ENCODE measurements around the gene LAMA2. TPM values are rescaled to one million over a fixed set of nuclear protein-coding genes. Genes with fewer than 3 reads are reported as not detected.

Gene LAMA2
- total RNA-seq, 1 donor, result not detected

DNA sequence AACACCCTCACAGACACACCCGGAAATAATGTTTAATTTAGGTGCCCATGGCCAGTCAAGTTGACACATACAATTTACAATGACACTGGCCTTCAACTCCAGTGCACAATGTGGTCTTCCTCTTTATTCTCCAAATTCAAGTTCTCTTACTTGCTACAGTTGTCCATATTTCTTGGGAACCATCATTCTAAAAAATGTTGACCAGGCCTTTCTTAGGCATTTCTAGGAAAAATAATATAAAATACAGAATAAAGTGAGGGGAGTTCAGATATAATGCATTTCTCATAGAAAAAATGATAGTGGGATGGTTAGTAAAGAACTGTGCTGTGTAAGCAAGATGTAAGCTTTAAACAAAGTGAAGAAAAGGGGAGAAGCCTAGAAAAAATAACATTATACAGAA lies 528.2 kb downstream of the LAMA2 start:
- DNase-seq (ENCODE audit: low read depth in 2 of 3, low spot score in 2 of 3), result no peak

DNA sequence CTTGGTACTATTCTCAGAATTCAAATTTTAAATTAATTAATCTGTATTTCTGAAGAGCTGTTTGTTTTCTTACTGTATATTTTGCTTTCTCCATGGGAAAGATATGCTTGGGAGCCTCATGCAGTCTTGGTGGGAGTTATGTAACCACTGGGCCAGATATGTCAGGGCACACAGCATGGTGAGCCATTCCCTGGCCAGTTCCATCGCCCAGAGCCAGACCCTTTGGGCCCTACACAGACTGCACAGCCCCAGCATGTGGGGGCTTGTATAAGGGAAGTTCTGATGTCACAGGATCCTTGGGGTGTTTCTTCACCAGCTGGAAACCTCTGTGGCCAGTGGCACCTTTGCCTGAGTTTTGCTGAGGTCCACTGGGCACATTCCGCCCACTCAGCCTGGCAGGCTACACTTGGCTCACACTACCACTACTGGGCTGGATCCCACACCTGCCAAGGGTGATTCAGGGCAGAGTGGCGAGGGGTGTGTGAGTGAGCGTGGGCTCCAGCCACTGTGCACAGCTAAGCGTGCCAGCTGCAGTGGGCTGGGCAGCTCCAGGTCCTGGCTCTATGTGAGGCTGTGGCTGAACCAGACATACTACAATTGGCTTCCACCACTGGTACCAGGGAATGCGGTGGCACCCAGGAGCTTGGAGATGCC lies 533.5 kb downstream of the LAMA2 start:
- no peak for DNase-seq (ENCODE audit: low read depth in 2 of 3, low spot score in 2 of 3)

DNA sequence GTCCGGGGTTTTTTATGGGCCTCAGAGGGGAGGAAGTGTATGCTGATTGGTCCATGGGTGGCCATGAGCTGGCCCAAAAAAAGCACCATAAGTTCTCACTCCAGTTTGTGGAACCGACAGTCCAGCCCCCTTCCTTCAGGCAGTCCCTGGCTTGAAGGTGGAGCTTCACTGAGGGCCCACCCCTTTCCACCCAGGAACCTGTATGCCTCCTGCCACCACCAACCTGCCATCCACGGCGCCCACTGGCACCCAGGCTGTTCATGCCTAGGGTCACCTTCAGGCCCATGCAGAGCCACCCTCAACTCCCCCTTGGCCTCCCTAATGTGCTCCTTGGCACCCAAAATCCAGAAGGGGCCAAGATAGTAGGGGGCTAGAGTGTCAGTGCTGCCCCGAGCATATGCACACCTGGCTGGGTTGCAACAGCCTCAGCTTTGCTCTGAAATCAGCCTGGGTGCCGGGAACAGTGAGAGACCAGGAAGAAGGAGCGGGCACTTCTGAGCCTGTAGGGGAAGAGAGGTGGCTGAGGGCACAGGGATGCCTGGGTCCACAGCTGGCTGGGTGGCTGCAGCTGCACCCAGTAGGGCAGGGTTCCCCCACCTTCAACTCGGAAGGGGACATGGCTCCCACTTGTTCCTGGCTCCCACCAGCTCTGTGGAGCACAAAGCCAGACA lies 534.6 kb downstream of the LAMA2 start:
- DNase-seq (ENCODE audit: low read depth in 2 of 3, low spot score in 2 of 3), result no peak

- no peak for DNase-seq (ENCODE audit: low read depth in 2 of 3, low spot score in 2 of 3)
Measured at GRCh38 chr6:129419324-129419723, 536.4 kb downstream of the LAMA2 start.

DNA sequence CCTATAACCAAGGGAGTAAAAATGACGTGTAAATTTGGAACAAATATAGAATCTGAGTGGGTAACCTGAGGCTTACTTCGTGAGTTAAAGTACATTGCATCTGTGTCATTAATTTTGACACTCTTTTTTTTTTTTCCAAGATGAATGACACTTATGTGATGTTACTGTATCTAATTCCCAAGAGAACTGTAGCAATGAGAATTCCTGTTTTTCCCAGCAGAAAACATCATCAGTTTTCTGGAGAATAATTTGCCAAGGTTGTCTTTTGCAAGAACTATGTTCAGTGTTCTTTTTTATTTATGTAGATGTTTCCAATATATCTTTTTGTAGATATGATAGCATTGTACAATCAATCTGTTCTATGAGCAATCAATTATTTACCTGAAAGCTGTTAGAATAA lies 543.4 kb downstream of the LAMA2 start:
- DNase-seq (ENCODE audit: low read depth in 2 of 3, low spot score in 2 of 3), result no peak

DNA sequence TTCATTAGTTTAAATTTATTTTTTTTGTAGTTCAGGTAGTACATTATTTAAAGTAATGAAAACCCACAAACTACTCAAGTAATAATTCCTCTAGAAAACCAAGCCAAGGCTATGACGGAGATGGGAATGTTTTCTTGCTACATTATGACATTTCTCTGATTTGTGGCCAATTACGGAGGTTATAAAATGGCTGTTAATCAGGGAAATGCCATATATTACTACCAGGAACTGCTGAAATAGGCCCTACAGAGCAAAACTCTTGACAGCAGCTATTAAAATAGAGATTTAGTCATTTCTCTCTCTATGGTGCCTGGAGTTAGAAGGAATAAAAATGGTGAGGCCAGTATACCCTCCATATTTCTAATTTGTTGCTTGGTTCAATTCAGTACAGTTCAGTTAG lies 547.0 kb downstream of the LAMA2 start:
- no peak for DNase-seq (ENCODE audit: low read depth in 2 of 3, low spot score in 2 of 3)

DNA sequence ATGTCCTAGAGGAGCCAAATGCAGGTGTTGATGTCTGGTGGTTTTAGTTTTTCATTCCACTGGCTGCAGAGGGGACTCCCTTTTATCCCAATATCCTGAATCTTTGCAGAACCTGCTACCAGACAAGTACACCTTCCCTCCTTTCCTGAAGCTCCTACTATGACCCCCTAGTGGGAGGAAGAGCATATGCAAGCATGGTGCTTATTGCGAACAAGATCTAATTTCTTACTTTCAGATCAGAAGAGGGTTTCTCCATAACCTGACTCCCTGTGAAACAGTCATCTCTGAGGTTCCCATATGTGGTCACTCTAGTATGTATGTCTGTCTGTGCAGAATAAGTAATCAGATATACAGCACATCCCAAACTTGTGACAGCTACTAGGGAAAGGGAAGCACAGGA lies 549.8 kb downstream of the LAMA2 start:
- no peak for DNase-seq (ENCODE audit: low read depth in 2 of 3, low spot score in 2 of 3)

- DNase-seq (ENCODE audit: low read depth in 2 of 3, low spot score in 2 of 3), result no peak
Measured at GRCh38 chr6:129434091-129434490, 551.2 kb downstream of the LAMA2 start.

GRCh38 chr6:129440691-129441090 lies 557.8 kb downstream of the LAMA2 start:
- peak in 1 of 3 donors; percentile 9 for DNase-seq (ENCODE audit: low read depth in 2 of 3, low spot score in 2 of 3)

DNA sequence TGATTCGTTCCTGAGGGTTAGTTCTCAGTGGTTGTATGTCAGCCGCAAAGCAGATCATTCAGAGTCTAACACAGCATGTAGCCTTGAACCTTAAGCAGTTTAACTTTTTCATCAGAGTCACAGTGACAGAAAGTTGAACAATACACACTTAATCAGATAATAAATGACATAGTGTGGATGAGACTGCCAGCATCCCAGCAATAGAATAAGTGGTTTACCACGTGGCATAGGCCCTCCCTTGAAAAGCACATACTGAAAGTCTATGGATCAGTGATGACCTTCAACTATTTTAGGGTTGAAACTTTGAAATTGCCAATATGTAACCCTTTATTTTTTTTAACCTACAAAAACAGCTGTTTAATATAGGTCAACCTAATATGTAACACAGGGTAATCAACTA lies 561.7 kb downstream of the LAMA2 start:
- no peak for DNase-seq (ENCODE audit: low read depth in 2 of 3, low spot score in 2 of 3)

DNA sequence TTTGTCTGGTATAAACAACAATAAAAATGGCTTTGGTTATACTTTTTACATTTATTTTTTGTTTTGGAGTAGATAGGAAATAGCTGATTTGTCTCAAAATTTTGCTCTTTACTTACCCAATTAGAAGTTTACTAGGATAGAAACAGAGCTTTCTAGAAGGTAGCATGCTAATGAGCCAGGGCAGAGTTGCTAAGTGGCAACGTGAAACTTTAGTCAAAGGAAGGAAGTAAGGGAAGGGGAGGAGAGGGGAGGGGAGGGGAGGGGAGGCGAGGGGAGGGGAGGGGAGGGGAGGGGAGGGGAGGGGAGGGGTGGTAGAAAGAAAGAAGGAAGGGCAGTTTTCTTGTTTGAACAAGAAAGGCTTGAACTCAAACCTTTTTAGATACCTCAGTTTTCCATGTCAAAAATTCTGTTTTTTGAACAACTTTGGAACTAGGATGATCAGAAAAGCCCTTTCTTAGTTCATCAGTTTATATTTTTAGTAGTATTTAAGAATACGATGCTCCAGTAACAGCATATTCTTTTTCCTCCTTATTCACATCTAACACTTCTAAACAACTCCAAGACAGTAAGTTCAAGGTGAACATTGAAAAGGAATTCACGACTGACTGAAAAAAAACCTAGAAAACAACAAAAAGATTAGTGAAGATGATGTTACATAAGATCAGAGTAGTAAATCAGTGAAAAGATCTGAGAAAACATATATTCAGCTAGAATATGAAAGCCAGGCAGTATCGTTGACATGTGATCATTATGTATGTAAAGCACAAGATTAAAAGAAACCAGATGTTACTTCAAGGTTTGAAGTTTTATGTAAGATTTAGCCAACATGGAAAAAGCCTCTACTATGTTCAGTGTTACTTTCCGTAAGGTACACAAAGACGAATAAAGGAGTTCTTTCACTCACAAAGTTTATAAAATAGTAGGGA lies 563.6 kb downstream of the LAMA2 start:
- DNase-seq (ENCODE audit: low read depth in 2 of 3, low spot score in 2 of 3), result peak in 2 of 3 donors; percentile 9 to 22

DNA sequence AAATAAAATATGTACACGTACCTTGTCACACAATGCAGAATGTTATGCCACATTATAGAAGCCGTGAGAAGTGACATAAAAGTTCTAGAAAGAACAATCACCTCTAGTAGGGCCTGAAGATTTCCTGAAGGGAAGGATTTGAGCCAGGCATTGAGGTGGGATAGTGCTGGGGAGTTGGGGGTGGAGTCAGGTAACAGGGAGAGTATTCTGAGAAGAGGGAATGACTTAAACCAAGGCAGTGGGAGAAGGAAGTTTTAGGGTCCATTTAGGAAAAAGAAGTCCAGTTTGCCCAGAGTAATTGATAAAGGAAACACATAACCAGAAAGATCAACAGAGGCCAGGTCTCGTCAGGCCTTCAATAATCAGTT lies 564.2 kb downstream of the LAMA2 start:
- no peak for DNase-seq (ENCODE audit: low read depth in 2 of 3, low spot score in 2 of 3)

DNA sequence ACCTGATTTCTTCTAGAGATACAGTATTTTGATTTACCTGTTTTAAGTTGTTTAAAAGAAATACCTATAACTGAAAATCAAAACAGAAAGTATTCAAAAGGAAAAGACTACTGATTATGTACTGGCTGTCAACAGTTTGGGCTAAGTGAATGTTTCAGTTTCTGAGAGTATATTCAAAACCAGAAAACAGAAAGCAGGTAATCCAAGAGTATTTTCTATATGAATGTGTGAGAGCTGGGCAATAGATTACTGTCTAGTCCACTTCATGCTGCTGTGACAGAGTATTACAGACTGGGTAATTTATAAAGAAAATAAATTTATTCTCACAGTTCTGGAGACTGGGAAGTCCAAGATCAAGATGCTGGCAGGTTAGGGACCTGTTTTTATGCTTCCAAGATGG lies 566.0 kb downstream of the LAMA2 start:
- no peak for DNase-seq (ENCODE audit: low read depth in 2 of 3, low spot score in 2 of 3)

- DNase-seq (ENCODE audit: low read depth in 2 of 3, low spot score in 2 of 3), result no peak
Measured at GRCh38 chr6:129451187-129451586, 568.2 kb downstream of the LAMA2 start.

GRCh38 chr6:129453073-129453472 lies 570.1 kb downstream of the LAMA2 start:
- no peak for DNase-seq (ENCODE audit: low read depth in 2 of 3, low spot score in 2 of 3)

GRCh38 chr6:129454488-129454887 lies 571.5 kb downstream of the LAMA2 start:
- no peak for DNase-seq (ENCODE audit: low read depth in 2 of 3, low spot score in 2 of 3)

GRCh38 chr6:129455126-129455769 lies 572.3 kb downstream of the LAMA2 start:
- no peak for DNase-seq (ENCODE audit: low read depth in 2 of 3, low spot score in 2 of 3)

- DNase-seq (ENCODE audit: low read depth in 2 of 3, low spot score in 2 of 3), result no peak
Measured at GRCh38 chr6:129460221-129460620, 577.3 kb downstream of the LAMA2 start.

GRCh38 chr6:129469070-129469662 lies 586.2 kb downstream of the LAMA2 start:
- DNase-seq (ENCODE audit: low read depth in 2 of 3, low spot score in 2 of 3), result no peak

- no peak for DNase-seq (ENCODE audit: low read depth in 2 of 3, low spot score in 2 of 3)
Measured at GRCh38 chr6:129472239-129472638, 589.3 kb downstream of the LAMA2 start.

- DNase-seq (ENCODE audit: low read depth in 2 of 3, low spot score in 2 of 3), result no peak
Measured at GRCh38 chr6:129473546-129473945, 590.6 kb downstream of the LAMA2 start.

Data from hematopoietic multipotent progenitor cell (in vitro differentiated cells).